GM21786 (cell line): Measurements from ENCODE around the gene STK4.
"Not testable (repeated sequence)": the region's sequence is repeated elsewhere in the genome, so short reads cannot be mapped to it uniquely, and the experiment has no call there.

Source experiments
- ATAC-seq: cut with Tn5 transposase; IDR thresholded peaks from one replicate; pipeline ENCODE4 v1.9.1; 2021; ENCODE audit not compliant: unreplicated experiment

STK4 gene

GRCh38 chr20:45021631-45022030 is 55.3 kb downstream of the STK4 start:
- no peak for ATAC-seq

DNA sequence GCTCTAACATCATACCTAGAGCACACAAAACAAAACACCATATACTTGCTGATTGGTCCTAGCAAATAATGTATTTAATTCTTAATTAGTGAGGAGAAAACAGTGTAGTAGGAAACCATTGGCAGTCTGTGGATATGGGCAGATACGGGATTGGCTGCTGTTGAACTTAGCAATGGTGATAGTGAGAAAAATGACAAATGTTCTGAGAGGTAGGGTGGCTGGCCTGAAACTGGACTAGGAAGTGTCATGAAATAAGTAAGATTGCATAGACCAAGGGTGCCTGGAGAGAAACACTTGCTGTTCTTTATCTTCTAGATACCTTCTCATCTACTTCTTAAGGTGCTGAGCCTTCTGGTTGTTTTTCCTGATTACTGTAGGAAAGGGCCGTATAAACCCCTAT is 56.8 kb downstream of the STK4 start:
- ATAC-seq: not testable (repeated sequence)

DNA sequence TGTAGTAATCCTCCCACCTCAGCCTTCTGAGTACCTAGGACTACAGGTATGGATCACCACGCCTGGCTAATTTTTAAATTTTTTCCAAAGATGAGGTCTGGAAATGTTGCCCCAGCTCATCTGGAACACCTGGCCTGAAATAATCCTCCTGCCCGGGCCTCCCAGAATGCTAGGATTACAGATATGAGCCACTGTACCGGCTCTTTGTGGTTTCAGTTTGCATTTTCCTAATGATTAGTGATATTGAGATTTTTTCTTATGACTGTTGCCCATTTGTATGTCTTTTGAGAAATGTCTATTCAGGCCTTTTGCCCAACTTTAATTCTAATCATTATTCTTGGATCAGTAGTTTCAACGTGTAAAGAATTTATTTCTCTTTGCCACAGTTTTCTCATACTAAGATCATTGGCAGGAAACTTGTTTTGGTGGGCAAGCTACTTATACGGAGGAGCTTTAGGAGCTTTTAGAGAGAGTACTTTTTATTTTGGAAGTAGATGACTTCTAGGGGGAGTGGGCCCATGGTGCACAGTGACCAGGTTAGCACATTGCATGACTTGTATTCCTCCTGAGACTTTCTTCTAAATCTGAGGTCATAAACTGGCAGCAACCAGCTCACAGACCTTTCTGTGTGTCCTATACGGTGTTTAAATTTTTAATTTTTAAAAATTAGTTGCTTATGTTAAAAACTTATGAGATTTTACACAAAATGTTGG is 62.3 kb downstream of the STK4 start:
- no peak for ATAC-seq

GRCh38 chr20:45029884-45030283 is 63.6 kb downstream of the STK4 start:
- no peak for ATAC-seq

DNA sequence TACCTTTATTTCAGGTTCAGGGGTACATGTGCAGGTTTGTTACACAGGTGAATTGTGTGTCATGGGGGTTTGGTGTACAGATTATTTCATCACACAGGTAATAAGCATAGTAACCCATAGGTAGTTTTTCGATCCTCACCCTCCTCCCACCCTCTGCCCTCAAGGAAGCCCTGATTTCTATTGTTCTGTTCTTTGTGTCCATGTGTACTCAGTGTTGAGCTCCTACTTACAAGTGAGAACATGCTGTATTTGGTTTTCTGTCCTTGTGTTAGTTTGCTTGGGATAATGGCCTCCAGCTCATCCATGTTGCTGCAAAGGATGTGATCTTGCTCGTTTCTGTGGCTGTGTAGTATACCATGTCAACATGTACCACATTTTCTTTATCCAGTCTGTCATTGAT is 66.0 kb downstream of the STK4 start:
- no peak for ATAC-seq

GRCh38 chr20:45032781-45033180 is 66.5 kb downstream of the STK4 start:
- ATAC-seq: no peak

- no peak for ATAC-seq
Measured at GRCh38 chr20:45034436-45034835, 68.1 kb downstream of the STK4 start.

GRCh38 chr20:45036044-45036755 is 69.9 kb downstream of the STK4 start:
- ATAC-seq: no peak

- ATAC-seq: no peak
Measured at GRCh38 chr20:45037050-45037449, 70.7 kb downstream of the STK4 start.

DNA sequence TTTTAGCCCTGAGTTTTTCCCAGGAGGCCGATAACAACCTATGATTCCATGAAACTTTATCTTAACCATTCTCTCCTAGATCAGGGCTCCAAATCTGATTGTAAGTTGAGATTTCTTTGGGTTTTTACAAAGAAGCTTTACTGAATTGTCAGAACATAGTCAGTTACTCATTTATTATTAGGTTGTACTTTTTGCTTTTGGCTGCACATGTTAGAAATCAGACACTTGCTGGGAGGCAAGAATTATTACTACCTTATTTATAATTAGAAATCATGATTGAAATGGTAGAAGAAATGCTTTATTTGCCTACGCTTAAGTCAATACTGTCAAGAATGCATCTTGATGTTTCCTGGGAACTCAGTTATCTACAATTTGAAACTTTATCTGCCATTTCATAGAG is 71.3 kb downstream of the STK4 start:
- ATAC-seq: no peak

- ATAC-seq: no peak
Measured at GRCh38 chr20:45038745-45039474, 72.6 kb downstream of the STK4 start.

DNA sequence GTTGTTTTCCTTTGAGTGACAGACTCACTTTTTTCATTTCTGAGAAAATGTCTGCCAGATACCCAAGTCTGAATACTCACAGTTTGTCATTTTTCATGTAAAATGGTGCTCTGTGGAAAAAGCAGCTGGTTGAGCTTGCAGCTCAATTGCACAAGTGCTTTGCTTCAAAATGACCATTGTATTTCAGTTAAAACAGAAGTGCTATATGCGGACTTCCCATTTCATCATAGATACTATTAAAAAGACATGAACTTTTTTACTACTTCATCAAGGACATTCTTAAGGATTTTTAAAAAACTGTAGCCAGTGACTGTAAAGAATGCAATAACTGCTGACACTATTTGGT is 73.1 kb downstream of the STK4 start:
- ATAC-seq: no peak

- ATAC-seq: no peak
Measured at GRCh38 chr20:45041464-45042337, 75.4 kb downstream of the STK4 start.

- ATAC-seq: no peak
Measured at GRCh38 chr20:45042978-45043377, 76.7 kb downstream of the STK4 start.

GRCh38 chr20:45044084-45044573 is 77.8 kb downstream of the STK4 start:
- ATAC-seq: no peak

DNA sequence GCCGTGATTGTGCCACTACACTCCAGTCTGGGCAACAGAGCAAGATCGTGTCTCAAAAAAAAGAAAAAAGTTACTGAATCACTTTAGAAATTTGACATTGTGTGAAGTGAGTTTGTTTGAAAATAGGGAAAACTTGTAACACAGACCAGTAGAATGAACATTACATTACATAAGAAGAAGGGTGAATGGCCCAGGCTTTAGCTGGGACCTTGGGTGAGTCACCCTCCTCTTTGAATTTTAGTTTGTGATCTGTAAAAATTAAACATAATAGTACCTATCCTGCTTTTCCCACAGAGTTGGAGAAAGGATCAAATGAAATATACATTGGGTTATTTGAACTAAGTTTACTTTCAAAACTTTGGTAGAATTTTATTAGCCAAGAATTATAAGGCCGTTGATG is 78.3 kb downstream of the STK4 start:
- no peak for ATAC-seq

GRCh38 chr20:45047581-45048119 is 81.3 kb downstream of the STK4 start:
- no peak for ATAC-seq

DNA sequence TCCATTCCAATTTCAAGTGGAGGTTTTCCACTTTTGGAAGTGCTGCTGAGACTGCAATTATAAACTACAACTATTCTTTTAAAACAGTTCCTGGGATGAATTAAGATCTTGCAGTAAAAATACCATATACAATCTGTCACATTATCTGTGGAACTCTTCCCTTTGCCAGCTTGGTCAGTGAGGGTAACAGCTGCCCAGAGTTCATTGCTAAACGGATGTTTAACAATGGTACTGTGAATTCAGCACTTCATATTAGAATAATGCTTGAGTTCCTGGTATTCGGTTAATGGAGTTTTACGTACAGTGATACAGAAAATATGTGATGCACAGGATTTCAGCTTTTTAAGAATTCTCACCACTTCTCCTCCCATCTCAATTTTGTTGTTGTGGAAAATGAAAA is 83.1 kb downstream of the STK4 start:
- no peak for ATAC-seq

GRCh38 chr20:45049904-45050471 is 83.7 kb downstream of the STK4 start:
- ATAC-seq: no peak
